ENCODE results near the gene SPINK1.
"Not testable (repeated sequence)": the region's sequence is repeated elsewhere in the genome, so short reads cannot be mapped to it uniquely, and the experiment has no call there.

The SPINK1 gene, protein sequence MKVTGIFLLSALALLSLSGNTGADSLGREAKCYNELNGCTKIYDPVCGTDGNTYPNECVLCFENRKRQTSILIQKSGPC
- 0 reads per million in 3 donors for total RNA-seq

DNA sequence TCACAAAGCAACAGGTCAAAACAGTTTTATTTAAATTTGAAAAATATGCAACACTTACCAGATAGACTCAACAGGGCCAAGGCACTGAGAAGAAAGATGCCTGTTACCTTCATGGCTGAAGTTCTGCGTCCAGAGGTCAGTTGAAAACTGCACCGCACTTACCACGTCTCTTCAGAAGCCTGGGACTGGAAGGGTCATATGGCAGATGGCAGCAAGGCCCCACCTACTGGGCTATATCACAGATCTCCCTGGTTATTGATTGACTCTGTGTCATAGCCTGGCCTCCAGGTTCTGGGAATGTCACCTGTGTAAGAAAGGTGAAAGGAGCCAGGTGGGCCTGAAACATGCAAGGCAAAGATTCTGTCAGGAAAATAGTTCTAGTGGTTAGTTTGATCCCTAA lies at the start of gene SPINK1:
SPINK1 (minus strand) TSS at position 207 of the 400 bp plus-strand sequence; CDS start at position 113, 94 bp downstream.
- no peak for DNase-seq
- no peak within 1 kb of the TSS for H3K27ac ChIP-seq (ENCODE audit: insufficient read depth, low read length, poor library complexity, severe bottlenecking)
- no peaks in the 10 kb centered on the region for H3K27me3 ChIP-seq (replicated peaks; ENCODE audit: control insufficient read depth, insufficient read depth, low read length, poor library complexity, severe bottlenecking)
- H3K4me3 ChIP-seq (ENCODE audit: insufficient read depth, low read depth, low read length, poor library complexity, severe bottlenecking) = no peak within 1 kb of the TSS
- H3K36me3 ChIP-seq (ENCODE audit: control insufficient read depth, insufficient read depth, low read length) = no peaks in the 10 kb centered on the region
- no peaks in the 10 kb centered on the region for H3K4me1 ChIP-seq (ENCODE audit: control insufficient read depth, insufficient read depth, low read length, poor library complexity, severe bottlenecking)
- no peaks in the 10 kb centered on the region for H3K9me3 ChIP-seq (ENCODE audit: control insufficient read depth, low read length)

DNA sequence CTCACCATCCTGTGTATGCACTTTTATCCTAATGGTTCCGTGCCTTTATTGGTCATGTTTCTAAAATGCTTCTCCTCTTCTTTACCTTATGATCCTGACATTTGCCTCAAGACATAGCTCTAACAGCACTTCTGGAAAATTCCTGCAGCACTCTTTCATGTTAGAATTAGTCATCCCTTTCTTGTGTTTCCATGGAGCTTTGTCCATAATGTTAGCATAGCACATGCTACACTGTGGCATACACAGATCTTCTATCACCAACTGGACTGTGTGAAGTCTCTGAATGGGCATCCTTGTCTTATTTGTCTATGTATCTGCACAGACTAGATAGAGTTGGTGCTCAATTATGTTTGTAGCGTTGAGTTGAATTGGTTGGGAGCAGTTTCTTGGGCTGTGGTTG lies 49.0 kb upstream of the SPINK1 start:
- H3K27ac ChIP-seq (ENCODE audit: insufficient read depth, low read length, poor library complexity, severe bottlenecking) = no peak overlapping the region
- H3K27me3 ChIP-seq (replicated peaks; ENCODE audit: control insufficient read depth, insufficient read depth, low read length, poor library complexity, severe bottlenecking) = no peaks in the 10 kb centered on the region
- H3K36me3 ChIP-seq (ENCODE audit: control insufficient read depth, insufficient read depth, low read length) = no peaks in the 10 kb centered on the region
- DNase-seq = no peak
- no peaks in the 10 kb centered on the region for H3K9me3 ChIP-seq (ENCODE audit: control insufficient read depth, low read length)
- no peaks in the 10 kb centered on the region for H3K4me1 ChIP-seq (ENCODE audit: control insufficient read depth, insufficient read depth, low read length, poor library complexity, severe bottlenecking)
- no peak overlapping the region for H3K4me3 ChIP-seq (ENCODE audit: insufficient read depth, low read depth, low read length, poor library complexity, severe bottlenecking)

DNA sequence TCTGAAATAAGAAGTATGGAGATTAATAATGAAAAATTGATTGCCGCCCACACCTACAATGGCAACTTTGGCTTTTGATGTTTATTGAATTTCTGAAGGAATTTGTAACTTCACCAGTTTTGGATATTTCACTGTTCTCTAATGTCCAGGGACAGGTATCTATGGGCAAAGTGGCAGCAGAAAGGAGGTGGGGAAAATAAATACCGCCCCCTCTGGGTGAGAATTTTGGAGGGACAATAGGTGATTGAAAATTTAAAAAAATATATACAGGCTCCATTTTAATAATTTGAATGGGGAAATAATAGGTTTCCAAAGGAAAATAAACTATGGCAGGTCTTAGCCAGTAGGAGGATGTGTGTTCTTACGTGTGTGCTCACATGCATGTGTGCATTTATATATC lies 48.3 kb upstream of the SPINK1 start:
- H3K9me3 ChIP-seq (ENCODE audit: control insufficient read depth, low read length) = no peaks in the 10 kb centered on the region
- DNase-seq = no peak
- H3K27me3 ChIP-seq (replicated peaks; ENCODE audit: control insufficient read depth, insufficient read depth, low read length, poor library complexity, severe bottlenecking) = no peaks in the 10 kb centered on the region
- no peak overlapping the region for H3K4me3 ChIP-seq (ENCODE audit: insufficient read depth, low read depth, low read length, poor library complexity, severe bottlenecking)
- no peaks in the 10 kb centered on the region for H3K4me1 ChIP-seq (ENCODE audit: control insufficient read depth, insufficient read depth, low read length, poor library complexity, severe bottlenecking)
- no peaks in the 10 kb centered on the region for H3K36me3 ChIP-seq (ENCODE audit: control insufficient read depth, insufficient read depth, low read length)
- no peak overlapping the region for H3K27ac ChIP-seq (ENCODE audit: insufficient read depth, low read length, poor library complexity, severe bottlenecking)

DNA sequence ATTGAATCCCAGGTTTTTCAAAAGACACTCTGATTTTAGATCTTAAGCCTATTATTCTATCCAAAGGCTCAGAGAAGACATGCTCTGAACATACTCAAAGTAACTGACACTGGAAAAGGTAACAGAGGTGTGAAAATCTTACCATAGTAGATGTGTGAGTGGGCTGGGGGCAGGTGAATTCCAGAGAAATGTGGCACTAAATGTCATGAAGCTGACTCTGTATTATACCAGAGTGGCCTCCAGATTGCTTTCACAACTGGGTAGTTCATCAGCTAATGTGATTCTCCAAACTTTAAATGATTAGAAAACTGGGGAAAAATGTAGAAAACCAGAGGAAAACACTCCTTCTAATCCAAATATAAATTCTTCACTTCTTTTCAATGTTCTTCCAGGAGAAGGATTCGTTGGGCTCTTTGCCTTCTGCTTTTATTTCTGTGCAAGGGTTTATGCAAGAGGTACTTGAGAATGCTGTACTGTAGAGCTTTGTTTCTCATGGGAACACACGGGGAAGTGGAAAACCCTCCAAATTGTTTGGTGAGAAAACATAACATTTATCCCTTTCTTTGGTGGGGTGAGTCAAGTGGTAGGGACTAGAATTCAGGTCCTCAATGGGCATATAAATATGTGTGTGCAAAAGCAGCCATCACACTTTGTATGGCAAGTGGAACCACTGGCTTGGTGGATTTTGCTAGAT lies 46.7 kb upstream of the SPINK1 start, which contains the start of gene SCGB3A2:
SCGB3A2 (plus strand) TSS at position 646 of the 694 bp plus-strand sequence. CDS start 93 bp downstream, outside the sequence.
- Histone ChIP-seq H3K27ac (ENCODE audit: insufficient read depth, low read length, poor library complexity, severe bottlenecking) (no peak within 1 kb of the TSS), H3K27me3 (replicated peaks; ENCODE audit: control insufficient read depth, insufficient read depth, low read length, poor library complexity, severe bottlenecking) (no peaks in the 10 kb centered on the region), H3K4me1 (ENCODE audit: control insufficient read depth, insufficient read depth, low read length, poor library complexity, severe bottlenecking) (no peaks in the 10 kb centered on the region), H3K36me3 (ENCODE audit: control insufficient read depth, insufficient read depth, low read length) (no peaks in the 10 kb centered on the region), H3K4me3 (ENCODE audit: insufficient read depth, low read depth, low read length, poor library complexity, severe bottlenecking) (no peak within 1 kb of the TSS), H3K9me3 (ENCODE audit: control insufficient read depth, low read length) (no peaks in the 10 kb centered on the region)
- DNase-seq = no peak

DNA sequence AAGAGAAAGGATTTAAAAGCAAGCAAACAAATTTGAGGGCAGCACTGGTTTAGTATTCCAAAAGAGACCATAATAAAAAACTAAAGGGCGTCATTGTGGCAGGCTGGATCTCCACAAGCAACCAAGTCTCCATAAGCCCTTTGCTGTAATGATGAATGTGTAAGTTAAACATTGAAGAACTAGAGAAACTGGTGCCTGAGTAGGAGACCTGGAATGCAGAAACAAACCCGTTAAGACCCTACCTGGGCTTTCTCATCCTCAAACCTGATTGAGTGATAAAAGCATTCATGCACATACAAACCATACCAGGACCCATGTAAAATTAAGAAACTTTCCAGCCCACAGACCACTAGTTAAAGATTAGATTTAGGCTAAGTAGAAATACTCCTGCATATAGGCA lies 45.2 kb upstream of the SPINK1 start:
- no peaks in the 10 kb centered on the region for H3K27me3 ChIP-seq (replicated peaks; ENCODE audit: control insufficient read depth, insufficient read depth, low read length, poor library complexity, severe bottlenecking)
- no peaks in the 10 kb centered on the region for H3K4me1 ChIP-seq (ENCODE audit: control insufficient read depth, insufficient read depth, low read length, poor library complexity, severe bottlenecking)
- no peaks in the 10 kb centered on the region for H3K9me3 ChIP-seq (ENCODE audit: control insufficient read depth, low read length)
- no peak for DNase-seq
- no peaks in the 10 kb centered on the region for H3K36me3 ChIP-seq (ENCODE audit: control insufficient read depth, insufficient read depth, low read length)
- no peak overlapping the region for H3K27ac ChIP-seq (ENCODE audit: insufficient read depth, low read length, poor library complexity, severe bottlenecking)
- no peak overlapping the region for H3K4me3 ChIP-seq (ENCODE audit: insufficient read depth, low read depth, low read length, poor library complexity, severe bottlenecking)

DNA sequence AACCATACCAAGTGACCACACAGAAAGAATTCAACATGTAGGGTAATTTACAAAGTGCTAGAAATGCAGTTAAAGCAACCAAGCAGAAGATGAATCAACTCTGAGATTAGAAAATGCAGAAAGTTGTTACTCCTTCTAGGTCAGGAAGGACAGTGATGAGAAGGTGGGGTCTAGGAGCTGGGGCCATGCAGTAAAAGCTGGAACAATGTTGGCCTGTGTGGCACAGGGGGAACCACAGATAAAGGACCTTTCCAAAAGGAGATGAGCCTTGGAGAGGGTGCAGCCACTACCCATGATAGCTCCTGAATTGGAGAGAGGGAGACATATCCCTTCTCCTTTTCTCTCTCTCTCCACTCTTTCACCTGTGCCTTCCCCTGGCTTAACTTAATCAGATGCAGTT lies 44.7 kb upstream of the SPINK1 start:
- Histone ChIP-seq H3K4me1 (ENCODE audit: control insufficient read depth, insufficient read depth, low read length, poor library complexity, severe bottlenecking) (no peaks in the 10 kb centered on the region), H3K36me3 (ENCODE audit: control insufficient read depth, insufficient read depth, low read length) (no peaks in the 10 kb centered on the region), H3K27ac (ENCODE audit: insufficient read depth, low read length, poor library complexity, severe bottlenecking) (no peak overlapping the region), H3K4me3 (ENCODE audit: insufficient read depth, low read depth, low read length, poor library complexity, severe bottlenecking) (no peak overlapping the region), H3K9me3 (ENCODE audit: control insufficient read depth, low read length) (no peaks in the 10 kb centered on the region), H3K27me3 (replicated peaks; ENCODE audit: control insufficient read depth, insufficient read depth, low read length, poor library complexity, severe bottlenecking) (no peaks in the 10 kb centered on the region)
- no peak for DNase-seq

DNA sequence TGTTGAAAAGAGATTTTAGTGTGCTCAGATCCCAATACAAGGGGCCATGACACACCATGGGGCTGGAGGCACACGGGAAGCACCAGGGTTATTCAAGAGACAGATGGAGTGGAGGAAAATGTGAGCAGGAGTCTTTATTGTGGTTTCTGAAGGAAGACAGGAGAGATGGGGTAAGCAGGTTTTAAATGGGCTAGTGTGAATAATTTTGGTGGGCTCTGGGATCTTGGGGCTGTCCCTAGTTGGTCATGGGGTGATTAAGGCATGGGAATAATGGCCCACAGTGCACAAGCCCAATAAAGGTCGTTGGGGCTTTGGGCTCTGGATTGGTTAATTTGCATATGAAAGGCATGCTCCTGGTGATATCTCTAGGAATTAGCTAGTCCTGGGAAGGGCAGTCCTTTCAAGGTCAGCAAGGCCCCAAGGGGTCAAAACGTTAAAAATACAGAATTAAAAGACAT lies 43.5 kb upstream of the SPINK1 start:
- Histone ChIP-seq H3K4me1 (ENCODE audit: control insufficient read depth, insufficient read depth, low read length, poor library complexity, severe bottlenecking) (no peaks in the 10 kb centered on the region), H3K27me3 (replicated peaks; ENCODE audit: control insufficient read depth, insufficient read depth, low read length, poor library complexity, severe bottlenecking) (no peaks in the 10 kb centered on the region), H3K9me3 (ENCODE audit: control insufficient read depth, low read length) (no peaks in the 10 kb centered on the region), H3K36me3 (ENCODE audit: control insufficient read depth, insufficient read depth, low read length) (no peaks in the 10 kb centered on the region), H3K27ac (ENCODE audit: insufficient read depth, low read length, poor library complexity, severe bottlenecking) (no peak overlapping the region), H3K4me3 (ENCODE audit: insufficient read depth, low read depth, low read length, poor library complexity, severe bottlenecking) (no peak overlapping the region)
- no peak for DNase-seq

DNA sequence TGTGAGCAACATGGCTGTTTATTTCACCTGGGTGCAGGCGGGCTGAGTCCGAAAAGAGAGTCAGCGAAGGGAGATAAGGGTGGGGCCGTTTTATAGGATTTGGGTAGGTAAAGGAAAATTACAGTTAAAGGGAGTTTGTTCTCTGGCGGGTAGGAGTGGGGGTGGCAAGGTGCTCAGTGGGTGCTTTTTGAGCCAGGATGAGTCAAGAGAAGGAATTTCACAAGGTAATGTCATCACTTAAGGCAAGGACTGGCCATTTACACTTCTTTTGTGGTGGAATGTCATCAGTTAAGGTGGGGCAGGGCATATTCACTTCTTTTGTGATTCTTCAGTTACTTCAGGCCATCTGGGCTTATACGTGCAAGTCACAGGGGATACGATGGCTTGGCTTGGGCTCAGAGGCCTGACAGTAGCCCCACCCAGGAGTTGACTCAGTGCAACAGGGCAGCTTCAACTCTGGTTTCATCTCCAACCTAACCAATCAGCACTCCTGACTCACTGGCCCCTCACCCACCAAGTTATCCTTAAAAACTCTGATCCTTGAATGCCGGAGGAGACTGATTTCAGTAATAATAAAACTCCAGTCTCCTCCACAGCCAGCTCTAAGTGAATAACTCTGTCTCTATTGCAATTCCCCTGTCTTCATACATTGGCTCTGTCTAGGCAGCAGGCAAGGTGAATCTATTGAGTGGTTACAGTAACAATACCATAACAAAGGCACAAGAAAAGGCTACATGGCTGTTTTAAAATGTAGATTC lies 42.8 kb upstream of the SPINK1 start:
- not testable (repeated sequence) for H3K4me3 ChIP-seq (ENCODE audit: insufficient read depth, low read depth, low read length, poor library complexity, severe bottlenecking); H3K4me1 ChIP-seq (ENCODE audit: control insufficient read depth, insufficient read depth, low read length, poor library complexity, severe bottlenecking); DNase-seq; H3K27me3 ChIP-seq (replicated peaks; ENCODE audit: control insufficient read depth, insufficient read depth, low read length, poor library complexity, severe bottlenecking); H3K36me3 ChIP-seq (ENCODE audit: control insufficient read depth, insufficient read depth, low read length); H3K9me3 ChIP-seq (ENCODE audit: control insufficient read depth, low read length); H3K27ac ChIP-seq (ENCODE audit: insufficient read depth, low read length, poor library complexity, severe bottlenecking)

DNA sequence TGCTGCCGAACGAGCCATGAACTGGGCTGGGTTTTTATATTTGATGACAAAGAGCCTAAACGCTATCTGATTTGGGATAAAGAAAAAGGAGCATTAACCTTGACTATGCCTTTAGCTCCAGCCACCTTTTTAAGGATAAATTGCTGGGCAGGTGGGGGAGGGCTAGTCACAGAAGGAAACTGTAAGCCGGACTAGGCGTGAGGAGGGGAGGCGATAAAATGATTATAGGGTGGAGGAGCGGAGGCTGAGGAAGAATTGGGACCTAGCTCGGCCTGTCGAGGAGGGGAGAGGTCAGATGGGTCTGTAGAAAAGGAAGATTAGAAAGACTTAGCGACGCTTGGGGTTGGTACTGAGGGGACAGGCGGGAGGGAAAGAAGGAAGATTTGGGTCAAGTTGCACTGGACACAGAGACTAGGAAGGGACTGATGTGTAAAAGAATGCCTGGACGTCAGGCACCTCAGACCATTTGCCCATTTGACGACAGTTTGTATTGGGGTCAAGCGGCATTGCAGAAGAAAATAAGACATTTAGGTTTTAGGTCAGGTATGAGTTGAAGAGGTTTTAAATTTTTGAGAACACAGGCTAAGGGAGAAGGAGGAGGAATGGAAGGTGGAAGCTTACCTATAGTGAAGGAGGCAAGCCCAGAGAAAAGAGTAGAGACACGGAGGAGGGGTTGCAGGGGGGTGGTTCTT lies 41.4 kb upstream of the SPINK1 start:
- H3K36me3 ChIP-seq (ENCODE audit: control insufficient read depth, insufficient read depth, low read length) = not testable (repeated sequence)

More for the DNA sequence above, 41.4 kb upstream of the SPINK1 start:
- DNase-seq; H3K9me3 ChIP-seq (ENCODE audit: control insufficient read depth, low read length); H3K4me3 ChIP-seq (ENCODE audit: insufficient read depth, low read depth, low read length, poor library complexity, severe bottlenecking); H3K27ac ChIP-seq (ENCODE audit: insufficient read depth, low read length, poor library complexity, severe bottlenecking); H3K27me3 ChIP-seq (replicated peaks; ENCODE audit: control insufficient read depth, insufficient read depth, low read length, poor library complexity, severe bottlenecking); H3K4me1 ChIP-seq (ENCODE audit: control insufficient read depth, insufficient read depth, low read length, poor library complexity, severe bottlenecking): not testable (repeated sequence)
